ENCODE measurements around the gene TMCO1.
A peak's percentile ranks its signal among the peaks of the same experiment; 100 is the strongest.
"Not testable (repeated sequence)": the region's sequence is repeated elsewhere in the genome, so short reads cannot be mapped to it uniquely, and the experiment has no call there.

The TMCO1 gene

GRCh38 chr1:165747632-165748447 is 20.8 kb downstream of the TMCO1 start:
- H3K4me3 ChIP-seq (replicated peaks in 1 of 2; ENCODE audit: low read depth in 2 of 2, low read length in 2 of 2), result no peak overlapping the region
- TF ChIP-seq CTCF (IDR thresholded peaks at IDR 0.05; ENCODE audit: low read depth, low read length), result no peak
- DNase-seq (ENCODE audit: low read depth in 2 of 2), result no peak

- H3K4me3 ChIP-seq (replicated peaks in 1 of 2; ENCODE audit: low read depth in 2 of 2, low read length in 2 of 2); DNase-seq (ENCODE audit: low read depth in 2 of 2): not testable (repeated sequence)
Observed at GRCh38 chr1:165744913-165745312, 23.8 kb downstream of the TMCO1 start.

GRCh38 chr1:165742194-165742593 is 26.5 kb downstream of the TMCO1 start:
- no peak overlapping the region for H3K4me3 ChIP-seq (replicated peaks in 1 of 2; ENCODE audit: low read depth in 2 of 2, low read length in 2 of 2)
- no peak for TF ChIP-seq CTCF (IDR thresholded peaks at IDR 0.05; ENCODE audit: low read depth, low read length)
- DNase-seq (ENCODE audit: low read depth in 2 of 2), result no peak

- no peak for DNase-seq (ENCODE audit: low read depth in 2 of 2)
- H3K4me3 ChIP-seq (replicated peaks in 1 of 2; ENCODE audit: low read depth in 2 of 2, low read length in 2 of 2), result no peak overlapping the region
- no peak for TF ChIP-seq CTCF (IDR thresholded peaks at IDR 0.05; ENCODE audit: low read depth, low read length)
Observed at GRCh38 chr1:165738794-165739193, 29.9 kb downstream of the TMCO1 start.

- no peak overlapping the region for H3K4me3 ChIP-seq (replicated peaks in 1 of 2; ENCODE audit: low read depth in 2 of 2, low read length in 2 of 2)
- peak in 1 of 2 donors; percentile 60 for DNase-seq (ENCODE audit: low read depth in 2 of 2)
- TF ChIP-seq CTCF (IDR thresholded peaks at IDR 0.05; ENCODE audit: low read depth, low read length), result no peak
Observed at GRCh38 chr1:165737196-165737595, 31.5 kb downstream of the TMCO1 start.

GRCh38 chr1:165734906-165735305 is 33.8 kb downstream of the TMCO1 start:
- no peak for TF ChIP-seq CTCF (IDR thresholded peaks at IDR 0.05; ENCODE audit: low read depth, low read length)
- no peak overlapping the region for H3K4me3 ChIP-seq (replicated peaks in 1 of 2; ENCODE audit: low read depth in 2 of 2, low read length in 2 of 2)
- no peak for DNase-seq (ENCODE audit: low read depth in 2 of 2)

GRCh38 chr1:165726841-165727240 is 41.8 kb downstream of the TMCO1 start:
- no peak for DNase-seq (ENCODE audit: low read depth in 2 of 2)
- TF ChIP-seq CTCF (IDR thresholded peaks at IDR 0.05; ENCODE audit: low read depth, low read length), result no peak
- no peak overlapping the region for H3K4me3 ChIP-seq (replicated peaks in 1 of 2; ENCODE audit: low read depth in 2 of 2, low read length in 2 of 2)

All from cardiac fibroblast (primary cell).